Activated CD8-positive, alpha-beta memory T cell treated with anti-CD3 and anti-CD28 coated beads for 1 hour (primary cell): ENCODE data around the gene PDCD2L.
"Not testable (repeated sequence)": the region's sequence is repeated elsewhere in the genome, so short reads cannot be mapped to it uniquely, and the experiment has no call there.

Experiments used
- DNase-seq, 2 donors: peaks; one replicate each; pipeline ENCODE4 v3.0.0-alpha.2; 2020; ENCODE audit warnings: low read depth in 1 of 2; ENCODE audit errors: extremely low read depth in 1 of 2

Gene PDCD2L

DNA sequence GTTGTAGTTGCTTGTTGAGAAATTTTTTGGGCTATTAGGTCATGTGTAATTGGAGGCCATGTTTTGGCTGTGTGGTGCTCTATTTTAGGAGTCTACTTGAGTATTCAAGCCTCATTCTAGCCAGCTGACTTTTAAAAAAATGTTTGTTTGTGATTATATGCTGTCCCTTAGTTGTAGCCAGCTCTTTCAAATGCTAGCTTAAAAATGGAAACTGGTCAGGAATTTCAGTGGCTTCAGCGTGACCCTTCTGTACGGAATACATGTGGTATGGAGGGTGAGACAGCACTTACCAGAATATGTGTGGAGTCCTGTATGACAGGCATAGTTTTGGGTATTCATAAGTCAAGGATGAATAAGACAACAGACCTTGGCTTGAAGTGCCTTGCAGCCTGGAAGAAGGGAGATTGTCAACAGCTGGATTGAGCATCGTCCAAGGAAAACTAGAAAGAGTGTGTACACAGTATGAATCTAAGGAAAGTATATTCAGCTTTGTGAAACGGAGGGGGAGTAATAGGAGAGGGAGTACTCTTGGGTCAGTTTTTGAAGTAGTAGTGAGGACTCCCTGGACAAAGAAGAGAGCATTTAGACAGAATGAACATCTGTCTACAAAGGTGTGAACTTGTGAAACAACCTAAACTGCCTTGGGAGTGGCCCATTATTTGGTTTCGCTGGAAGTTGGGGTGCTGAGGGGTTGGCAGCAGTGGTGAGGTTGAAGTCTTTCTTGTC is 57.3 kb downstream of the PDCD2L start:
- no peak for DNase-seq

DNA sequence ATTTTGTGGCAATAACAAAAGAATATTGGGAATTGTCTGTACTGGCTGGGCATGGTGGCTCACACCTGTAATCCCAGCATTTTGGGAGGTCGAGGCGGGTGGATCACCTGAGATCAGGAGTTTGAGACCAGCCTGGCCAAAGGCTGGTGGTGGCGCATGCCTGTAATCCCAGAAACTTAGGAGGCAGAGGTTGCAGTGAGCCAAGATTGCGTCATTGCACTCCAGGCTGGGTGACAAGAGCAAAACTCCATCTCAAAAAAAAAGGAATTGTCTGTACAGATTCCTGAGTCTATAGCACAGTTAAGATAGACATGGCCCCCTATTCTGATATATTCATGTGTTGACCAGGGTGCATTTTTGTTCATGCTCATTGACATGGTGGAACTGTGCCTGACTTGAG is 60.6 kb downstream of the PDCD2L start:
- DNase-seq = not testable (repeated sequence)

DNA sequence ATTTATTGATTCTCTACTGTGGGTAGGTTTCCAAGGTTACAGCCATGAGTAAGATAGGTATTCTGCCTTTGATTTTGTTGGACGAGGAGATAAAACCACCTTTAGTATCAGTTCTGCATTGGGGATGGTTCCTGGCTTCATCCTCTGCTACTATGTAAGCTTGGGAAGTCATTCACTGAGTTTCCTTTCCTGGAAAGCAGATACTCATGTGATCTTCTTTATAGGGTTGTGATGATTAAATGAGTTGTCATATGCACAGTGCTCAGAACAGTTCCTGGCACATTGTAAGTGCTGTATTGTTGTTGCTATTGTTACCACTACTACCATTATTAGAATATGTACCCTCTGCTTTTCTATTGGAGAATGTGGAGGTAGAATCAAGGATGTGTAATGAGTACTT is 64.2 kb downstream of the PDCD2L start:
- no peak for DNase-seq

DNA sequence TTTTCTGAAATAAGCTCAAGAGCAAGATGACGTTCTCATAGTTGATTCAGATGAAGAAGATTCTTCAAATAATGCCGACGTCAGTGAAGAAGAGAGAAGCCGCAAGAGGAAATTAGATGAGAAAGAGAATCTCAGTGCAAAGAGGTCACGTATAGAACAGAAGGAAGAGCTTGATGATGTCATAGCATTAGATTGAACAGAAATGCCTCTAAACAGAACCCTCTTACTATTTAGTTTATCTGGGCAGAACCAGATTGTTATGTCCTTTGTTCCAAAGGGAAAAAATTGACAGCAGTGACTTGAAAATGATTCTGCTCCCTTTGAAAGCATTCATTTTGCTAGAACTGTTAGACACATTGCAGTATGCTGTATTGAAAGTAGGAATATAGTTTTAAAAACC is 64.8 kb downstream of the PDCD2L start:
- not testable (repeated sequence) for DNase-seq

DNA sequence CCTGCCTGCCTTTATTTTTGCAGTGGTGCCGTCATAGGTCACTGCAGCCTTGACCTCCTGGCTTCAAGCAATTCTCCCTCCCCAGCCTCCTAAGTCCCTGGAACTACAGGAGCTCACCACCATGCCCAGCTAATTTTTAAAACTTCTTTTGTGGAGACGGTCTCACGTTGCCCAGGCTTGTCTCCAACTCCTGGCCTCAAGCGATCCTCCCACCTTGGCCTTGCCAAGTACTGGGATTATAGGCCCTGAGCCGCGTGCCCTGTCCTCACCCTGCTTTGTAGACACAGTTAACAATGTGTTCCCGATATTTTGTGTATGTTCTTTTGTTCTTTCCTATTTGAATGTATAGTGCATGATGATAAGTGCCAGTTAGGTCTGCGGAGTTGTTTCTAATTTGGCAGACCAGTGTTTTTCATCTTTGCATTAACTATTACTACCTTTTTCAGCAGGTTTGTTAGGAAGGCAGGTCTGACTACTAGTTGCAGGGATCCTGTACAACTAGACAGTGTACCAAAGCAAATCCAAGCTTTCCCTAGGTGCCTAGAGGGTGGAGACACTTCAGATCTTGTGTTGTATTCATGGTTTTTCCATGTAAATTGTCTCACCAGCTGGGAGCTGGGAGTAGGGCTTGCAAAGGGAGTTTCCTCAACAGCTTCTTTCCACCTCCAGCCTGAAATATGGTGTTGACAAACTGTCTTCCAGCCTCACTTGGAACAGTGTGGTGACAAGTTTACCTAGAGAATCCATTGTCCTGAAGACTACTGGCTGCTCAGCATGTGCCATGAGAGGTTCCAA is 67.9 kb downstream of the PDCD2L start:
- DNase-seq = no peak

DNA sequence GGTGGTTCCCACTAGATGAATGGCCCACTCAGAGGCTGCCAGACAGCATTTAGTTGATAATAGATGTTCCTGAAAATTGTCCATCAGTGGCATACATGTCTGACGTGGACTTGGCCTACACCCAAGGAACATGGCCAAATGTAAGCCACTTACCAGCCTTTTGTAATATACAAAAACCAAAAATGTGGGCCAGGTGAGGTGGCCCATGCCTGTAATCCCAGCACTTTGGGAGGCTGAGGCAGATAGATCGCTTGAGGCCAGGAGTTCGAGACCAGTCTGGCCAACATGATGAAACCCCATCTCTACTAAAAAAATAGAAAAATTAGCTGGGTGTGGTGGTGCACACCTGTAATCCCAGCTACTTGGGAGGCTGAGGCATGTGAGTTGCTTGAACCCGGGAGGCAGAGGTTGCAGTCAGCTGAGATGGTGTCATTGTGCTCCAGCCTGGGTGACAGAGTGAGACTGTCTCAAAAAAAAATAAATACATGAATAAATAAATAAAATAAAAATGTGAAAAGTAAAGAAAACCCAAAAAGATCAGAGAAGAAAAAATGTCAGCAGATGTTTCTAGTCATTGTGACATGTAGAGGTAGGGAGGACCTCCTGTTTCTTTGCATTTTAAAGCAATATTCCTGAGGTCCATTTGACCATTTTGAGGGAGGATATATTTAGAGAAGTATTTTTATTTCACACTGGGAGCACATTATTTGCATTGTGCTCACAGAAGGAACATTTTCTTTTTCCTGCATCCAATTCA is 70.2 kb downstream of the PDCD2L start:
- no peak for DNase-seq

DNA sequence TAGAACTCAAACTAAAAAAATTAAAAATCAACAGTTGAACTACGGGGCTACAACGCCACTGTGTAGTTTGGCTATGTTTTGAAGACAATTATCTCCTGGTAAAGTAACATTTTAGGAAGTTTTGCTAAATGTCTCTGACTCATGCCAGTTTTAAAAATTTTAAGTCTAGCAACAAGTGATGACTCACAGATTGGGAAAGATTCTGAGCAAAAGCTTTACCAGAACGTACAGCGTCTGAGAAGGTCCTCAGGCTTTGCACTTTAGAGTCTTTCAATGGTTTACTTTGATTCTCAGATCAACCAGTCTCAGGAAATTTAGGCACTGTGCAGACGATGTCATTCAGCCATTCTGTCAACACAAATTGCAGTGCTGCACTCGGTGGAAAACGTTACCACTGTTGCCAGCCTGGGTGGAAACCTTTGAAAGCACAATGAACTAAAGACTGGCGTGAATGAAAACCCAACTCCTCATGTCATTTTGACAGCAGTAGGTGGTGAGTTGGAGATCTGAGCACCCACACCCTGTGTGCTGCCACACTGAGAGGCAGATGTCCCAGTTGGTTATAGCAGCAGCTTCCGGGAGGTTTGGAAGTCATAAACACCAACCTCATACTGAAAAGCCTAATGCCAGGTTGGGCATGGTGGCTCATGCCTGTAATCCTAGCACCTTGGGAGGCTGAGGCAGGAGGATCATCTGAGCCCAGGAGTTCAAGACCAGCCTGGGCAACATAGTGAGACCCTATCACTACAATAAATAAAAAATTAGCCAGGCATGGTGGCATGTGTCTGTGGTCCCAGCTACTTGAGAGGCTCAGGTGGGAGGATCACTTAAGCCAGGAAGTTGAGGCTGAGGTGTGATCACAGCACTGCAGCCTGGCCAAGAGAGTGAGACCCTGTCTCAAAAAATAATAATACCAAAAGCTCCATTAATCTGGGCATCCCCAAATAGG is 71.1 kb downstream of the PDCD2L start:
- no peak for DNase-seq
